ENCODE data around the gene GRK4. TPM values are rescaled to one million over a fixed set of nuclear protein-coding genes. Genes with fewer than 3 reads are reported as not detected.

GRK4 gene
- total and polyA plus RNA-seq, 10 of the 15 experiments (the other 5 are each of a cell fraction or from before 2014, with no cell fraction given), result 1.1 to 4.0 (median 2.5) TPM

- ChIA-PET POLR2A (no interaction called here), SMC1A (ENCODE audit: uncharacterized antibody, unreplicated experiment) (interaction anchor here (0.9 to 1.4 kb wide), 3 partner anchors 8 to 35 kb away, joined by 3 to 4 read pairs (median 3); no protein-coding TSS in a partner anchor), RAD21 (ENCODE audit: unreplicated experiment) (no interaction called here), CTCF (interaction anchor here (0.9 kb wide), 1 partner anchor 34 kb away, joined by 3 read pairs; no protein-coding TSS in a partner anchor)
- no peak for DNase-seq (ENCODE audit: low read depth, low spot score)
- no peak overlapping the region for H3K9ac ChIP-seq (ENCODE audit: control insufficient read depth, insufficient read depth, low read length)
- 86% methylated on average over 7 of the region's 7 CpGs for WGBS (ENCODE audit: insufficient coverage, insufficient replicate concordance, low lambda C conversion rate, missing lambda C conversion rate)
- no peak overlapping the region for H3K4me2 ChIP-seq (ENCODE audit: control insufficient read depth, insufficient read depth)
- no peaks in the 10 kb centered on the region for H3K27me3 ChIP-seq (replicated peaks in 1 of 2; ENCODE audit: control insufficient read depth in 2 of 2, insufficient read depth in 2 of 2, low read length in 1 of 2)
- no peak for FAIRE-seq
- ATAC-seq, result no peak
- no peak overlapping the region for H2AFZ ChIP-seq (ENCODE audit: control insufficient read depth, low read depth, low read length)
- no peaks in the 10 kb centered on the region for H3K4me1 ChIP-seq (ENCODE audit: control insufficient read depth, insufficient read depth, low read length)
- no peaks in the 10 kb centered on the region for H3K36me3 ChIP-seq (ENCODE audit: control insufficient read depth in 2 of 2, insufficient read depth in 2 of 2, low read length in 1 of 2)
- H3K4me3 ChIP-seq, result no peak overlapping the region
- H3K79me2 ChIP-seq (ENCODE audit: control insufficient read depth, insufficient read depth, low read length), result peaks cover 22% of the 10 kb centered on the region
- no peaks in the 10 kb centered on the region for H3K9me3 ChIP-seq (replicated peaks; ENCODE audit: control insufficient read depth, insufficient read depth, low read length)
- no peak overlapping the region for H3K27ac ChIP-seq (ENCODE audit: control insufficient read depth, insufficient read depth)
- intact Hi-C loops (cut with micrococcal nuclease; ENCODE audit: unreplicated experiment), result loop anchor here (10.0 kb wide), 1 partner anchor 807 kb away; the partner anchor contains the start of gene MXD4
- BruUV-seq (replicated peaks), result no TSS peak
- H4K20me1 ChIP-seq (ENCODE audit: control insufficient read depth, insufficient read depth), result no peaks in the 10 kb centered on the region
- in situ Hi-C loops (cut with MboI), result no loop called here
- TF ChIP-seq BCL3 (IDR thresholded peaks at IDR 0.05; ENCODE audit: borderline replicate concordance, insufficient read depth, low read depth, low read length, poor library complexity, severe bottlenecking) (no peak), SIN3A (IDR thresholded peaks at IDR 0.05; ENCODE audit: low read depth, low read length) (no peak), SPI1 (IDR thresholded peaks at IDR 0.05; ENCODE audit: borderline replicate concordance, insufficient read depth, low read depth, low read length) (no peak), HDAC6 (IDR thresholded peaks at IDR 0.05; ENCODE audit: unreplicated experiment) (no peak), DPF2 (IDR thresholded peaks at IDR 0.05) (no peak), WRNIP1 (IDR thresholded peaks at IDR 0.05; ENCODE audit: borderline replicate concordance, low read depth, low read length) (no peak), YBX1 (IDR thresholded peaks at IDR 0.05) (no peak), EP300 (IDR thresholded peaks at IDR 0.05; ENCODE audit: borderline replicate concordance in 1 of 2, control insufficient read depth in 1 of 2, low read depth in 2 of 2, low read length in 2 of 2) (no peak), NKRF (conservative IDR thresholded peaks at IDR 0.05) (no peak), EGR1 (IDR thresholded peaks at IDR 0.05; ENCODE audit: borderline replicate concordance in 1 of 2, low read depth in 2 of 2, low read length in 2 of 2) (no peak), IRF3 (IDR thresholded peaks at IDR 0.05) (no peak), POU2F2 (IDR thresholded peaks at IDR 0.05; ENCODE audit: borderline replicate concordance, low read depth, low read length) (no peak), MLLT1 (IDR thresholded peaks at IDR 0.05) (no peak), RELB (IDR thresholded peaks at IDR 0.05; ENCODE audit: low read depth) (no peak), ZNF622 (IDR thresholded peaks at IDR 0.05) (no peak), NFYA (IDR thresholded peaks at IDR 0.05; ENCODE audit: borderline replicate concordance, low read depth, low read length) (no peak), PAX8 (IDR thresholded peaks at IDR 0.05) (no peak)
Observed at GRCh38 chr4:3071811-3072210, 108.4 kb downstream of the GRK4 start.
